Stomach (tissue), 9 donors: ENCODE results near the gene HBA2. TPM values are rescaled to one million over a fixed set of nuclear protein-coding genes. Genes with fewer than 3 reads are reported as not detected.

Experiments
- DNase-seq, 2 donors: peaks; one replicate each; pipeline versions ENCODE4 v3.0.0 to v3.0.0-alpha.2; 2013 to 2019
- H3K27ac ChIP-seq, 5 donors: fragments of 200-600 bp in 4 of 5; sonication (generic) in 4 of 5; one replicate each; pipeline ENCODE4 v1.5.1; 2013 to 2019; ENCODE audit warnings: mild to moderate bottlenecking in 1 of 5, moderate library complexity in 1 of 5
- H3K27me3 ChIP-seq, 3 donors: fragments of 200-600 bp; sonication (generic); one replicate each; pipeline ENCODE4 v1.5.1; 2017 to 2019; ENCODE audit warnings: mixed run types in 1 of 3
- H3K36me3 ChIP-seq, 4 donors: fragments of 200-600 bp; sonication (generic); 1 replicate in 3 of 4; 2 replicates in 1 of 4; pipeline ENCODE4 v1.5.1; 2016 to 2019
- H3K4me1 ChIP-seq, 4 donors: fragments of 200-600 bp; sonication (generic); one replicate each; pipeline ENCODE4 v1.5.1; 2016 to 2019
- H3K4me3 ChIP-seq, 4 donors: fragments of 200-600 bp; sonication (generic) in 3 of 4; one replicate each; pipeline ENCODE4 v1.5.1; 2016 to 2019; ENCODE audit warnings: mild to moderate bottlenecking in 1 of 4
- H3K9me3 ChIP-seq, 4 donors: fragments of 200-600 bp; sonication (generic); one replicate each; pipeline ENCODE4 v1.5.1; 2016 to 2019
- CTCF ChIP-seq, 7 experiments: fragments of 450-650 bp in 4 of 7; fragments of 200-600 bp in 3 of 7; sonication (generic) in 3 of 7; IDR thresholded peaks; one replicate each; pipeline ENCODE4 v1.5.1; 2016 to 2019; ENCODE audit warnings: antibody characterized with exemption in 7 of 7, control low read depth in 2 of 7, mild to moderate bottlenecking in 1 of 7
- EP300 ChIP-seq: sonication (generic); formaldehyde crosslinking; IDR thresholded peaks from one replicate; pipeline ENCODE4 v1.6.1; 2017; ENCODE audit warnings: antibody characterized with exemption
- POLR2A ChIP-seq, 4 donors: fragments of 450-650 bp; IDR thresholded peaks; one replicate each; pipeline ENCODE4 v1.6.1; 2016; ENCODE audit warnings: antibody characterized with exemption in 4 of 4, control low read depth in 2 of 4, mild to moderate bottlenecking in 1 of 4, moderate library complexity in 1 of 4
- POLR2AphosphoS5 ChIP-seq, 3 donors: sonication (generic); formaldehyde crosslinking; IDR thresholded peaks; one replicate each; pipeline ENCODE4 v1.6.1; 2016; ENCODE audit warnings: antibody characterized with exemption in 3 of 3
- WGBS, 5 donors: extraction: QIAGEN DNeasy Blood & Tissue Kit in 3 of 5; methylation state at CpG; one replicate each; pipeline versions ENCODE4 v1.1.5 to v1.1.7; 2013 to 2018; 5-methylcytosine and 5-hydroxymethylcytosine counted together
- intact Hi-C: fragments of 100-400 bp; cut with DNase I; formaldehyde crosslinking; loops from one replicate; pipeline ENCODE4 v1.15.1; 2023; ENCODE audit warnings: low total_unique reads
- polyA plus RNA-seq, 3 donors: library from polyadenylated mRNA; stranded (reverse); fragments of 200-250 nt; gene quantifications; one replicate each; pipeline ENCODE4 v1.2.3, GENCODE V29; 2013
- total RNA-seq, 5 donors: library from RNA; depleted of rRNA; stranded (reverse); fragments of >200 nt; gene quantifications; one replicate each; pipeline versions ENCODE4 v1.1.0 to v1.2.3, GENCODE V29; 2014 to 2016
- donor health status: healthy with polysubstance abuse.
- donor health status: Bipolar disorder and iron deficiency.
- donor health status: healthy.

The HBA2 gene
- total and polyA plus RNA-seq, 8 donors, result 3.5 to 570 (median 18.5) TPM; not detected in 1

DNA sequence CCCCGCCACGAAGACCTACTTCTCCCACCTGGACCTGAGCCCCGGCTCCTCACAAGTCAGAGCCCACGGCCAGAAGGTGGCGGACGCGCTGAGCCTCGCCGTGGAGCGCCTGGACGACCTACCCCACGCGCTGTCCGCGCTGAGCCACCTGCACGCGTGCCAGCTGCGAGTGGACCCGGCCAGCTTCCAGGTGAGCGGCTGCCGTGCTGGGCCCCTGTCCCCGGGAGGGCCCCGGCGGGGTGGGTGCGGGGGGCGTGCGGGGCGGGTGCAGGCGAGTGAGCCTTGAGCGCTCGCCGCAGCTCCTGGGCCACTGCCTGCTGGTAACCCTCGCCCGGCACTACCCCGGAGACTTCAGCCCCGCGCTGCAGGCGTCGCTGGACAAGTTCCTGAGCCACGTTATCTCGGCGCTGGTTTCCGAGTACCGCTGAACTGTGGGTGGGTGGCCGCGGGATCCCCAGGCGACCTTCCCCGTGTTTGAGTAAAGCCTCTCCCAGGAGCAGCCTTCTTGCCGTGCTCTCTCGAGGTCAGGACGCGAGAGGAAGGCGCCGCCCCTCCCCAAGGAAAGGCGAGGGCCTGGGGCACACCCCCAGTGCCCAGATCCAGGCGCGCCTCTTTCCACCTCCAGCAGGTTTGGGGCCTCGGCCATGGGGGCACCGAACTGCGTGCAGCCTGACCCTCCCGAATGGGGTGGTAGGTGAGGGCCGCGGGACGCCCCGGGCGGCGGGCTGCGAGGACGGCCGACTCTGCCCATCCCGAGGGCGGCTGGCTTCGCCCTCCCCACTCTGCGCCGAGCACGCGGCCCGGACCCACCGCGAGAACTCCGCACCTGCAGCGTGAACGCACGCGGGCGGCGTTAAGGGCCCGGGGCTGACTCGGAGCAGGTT, 8.2 kb downstream of the HBA2 start:
- intact Hi-C loops, result loop anchor here (5.0 kb wide), 1 partner anchor 64 kb away; no protein-coding TSS in a partner anchor
- WGBS, 5 donors, result 1 to 2% (median 1%) methylated on average over 16 to 89 of the region's 89 CpGs
- no peak overlapping the region for H3K27ac ChIP-seq
- no peaks in the 10 kb centered on the region for H3K9me3 ChIP-seq
- H3K27me3 ChIP-seq, result peaks cover 23 to 51% (median 48%) of the 10 kb centered on the region in 3 donors
- peak overlapping the region; percentile 18 to 49 (median 28) for H3K4me3 ChIP-seq
- TF ChIP-seq EP300 (no peak), CTCF (IDR thresholded peaks at IDR 0.05) (no peak), POLR2A (IDR thresholded peaks at IDR 0.05) (no peak), POLR2AphosphoS5 (IDR thresholded peaks at IDR 0.05) (no peak)
- H3K4me1 ChIP-seq, result peaks cover 18 to 38% (median 27%) of the 10 kb centered on the region in 4 donors
- peak; percentile 55 to 84 for DNase-seq
- peaks cover 0 to 8% (median 0%) of the 10 kb centered on the region in 4 donors for H3K36me3 ChIP-seq

DNA sequence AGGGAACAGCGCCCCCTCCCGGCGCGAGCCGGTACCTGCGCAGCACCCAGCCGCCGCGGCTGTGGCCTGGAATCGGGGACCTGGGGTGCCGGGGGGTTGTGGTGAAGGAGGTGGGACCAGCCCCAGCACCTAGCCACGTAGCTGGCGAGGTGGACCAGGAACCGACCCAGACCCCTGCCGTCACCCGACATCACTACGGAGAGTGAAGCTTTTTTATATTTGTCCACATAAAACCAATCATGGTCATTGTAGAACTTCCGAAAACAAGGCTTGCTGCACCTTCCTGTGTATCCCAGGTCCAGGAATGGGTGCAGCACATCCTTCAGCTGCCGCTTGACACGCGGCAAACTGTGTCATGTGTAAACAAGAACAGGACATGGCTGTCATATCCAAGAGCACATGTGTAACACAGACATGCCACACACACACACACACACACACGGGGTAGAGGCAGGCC, 8.9 kb downstream of the HBA2 start:
- Histone ChIP-seq H3K27ac (no peak overlapping the region), H3K36me3 (peaks cover 0 to 8% (median 0%) of the 10 kb centered on the region in 4 donors), H3K27me3 (peaks cover 23 to 49% (median 45%) of the 10 kb centered on the region in 3 donors), H3K9me3 (no peaks in the 10 kb centered on the region), H3K4me1 (peaks cover 18 to 36% (median 26%) of the 10 kb centered on the region in 4 donors), H3K4me3 (peak overlapping the region in 3 of 4 donors; percentile 18 to 49 (median 31))
- DNase-seq, result peak in 1 of 2 donors; percentile 91
- WGBS, 5 donors, result 6 to 28% (median 6%) methylated on average over 9 to 22 of the region's 22 CpGs
- intact Hi-C loops, result loop anchor here (5.0 kb wide), 1 partner anchor 64 kb away; no protein-coding TSS in a partner anchor
- no peak for TF ChIP-seq POLR2A (IDR thresholded peaks at IDR 0.05)
- peak in 5 of 7 experiments; percentile 84 to 98 (median 90) for TF ChIP-seq CTCF (IDR thresholded peaks at IDR 0.05)
- peak in 1 of 3 donors; percentile 62 for TF ChIP-seq POLR2AphosphoS5 (IDR thresholded peaks at IDR 0.05)
- TF ChIP-seq EP300, result no peak

DNA sequence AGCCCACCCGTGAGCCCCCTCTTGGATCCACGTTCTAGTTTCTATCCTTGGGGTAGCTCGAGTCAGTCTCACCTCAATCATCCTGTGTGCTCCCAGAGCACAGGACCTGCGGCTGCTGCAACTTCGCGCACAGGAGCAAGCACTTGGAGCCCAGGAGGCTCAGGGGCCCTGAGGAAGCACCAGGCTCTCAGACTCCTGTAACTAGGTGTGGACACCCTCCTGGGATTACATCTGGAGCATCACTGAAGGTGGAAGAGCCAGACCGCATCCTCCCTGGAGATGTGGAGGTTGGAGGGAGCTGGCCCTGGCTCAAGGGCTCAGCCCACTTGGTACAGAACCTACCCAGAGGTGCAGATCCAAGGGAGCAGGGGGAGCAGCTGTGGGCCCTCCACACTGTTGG, 10.3 kb downstream of the HBA2 start:
- peaks cover 18 to 25% (median 21%) of the 10 kb centered on the region in 4 donors for H3K4me1 ChIP-seq
- TF ChIP-seq EP300 (no peak), POLR2A (IDR thresholded peaks at IDR 0.05) (no peak), POLR2AphosphoS5 (IDR thresholded peaks at IDR 0.05) (no peak), CTCF (IDR thresholded peaks at IDR 0.05) (no peak)
- peaks cover 9 to 17% (median 10%) of the 10 kb centered on the region in 4 donors for H3K36me3 ChIP-seq
- WGBS, 5 donors, result 76 to 80% (median 77%) methylated on average over 7 of the region's 7 CpGs
- DNase-seq, result no peak
- H3K9me3 ChIP-seq, result no peaks in the 10 kb centered on the region
- H3K4me3 ChIP-seq, result no peak overlapping the region
- intact Hi-C loops, result loop anchor here (5.0 kb wide), 1 partner anchor 66 kb away; no protein-coding TSS in a partner anchor
- no peak overlapping the region for H3K27ac ChIP-seq
- peaks cover 20 to 37% (median 34%) of the 10 kb centered on the region in 3 donors for H3K27me3 ChIP-seq

- WGBS, 5 donors, result 88 to 92% (median 89%) methylated on average over 11 to 13 of the region's 13 CpGs
- TF ChIP-seq CTCF (IDR thresholded peaks at IDR 0.05) (no peak), POLR2A (IDR thresholded peaks at IDR 0.05) (no peak), EP300 (no peak)
- peaks cover 29 to 39% (median 32%) of the 10 kb centered on the region in 4 donors for H3K36me3 ChIP-seq
- H3K27ac ChIP-seq, result no peak overlapping the region
- peaks cover 14 to 18% (median 16%) of the 10 kb centered on the region in 4 donors for H3K4me1 ChIP-seq
- peaks cover 1 to 15% (median 12%) of the 10 kb centered on the region in 3 donors for H3K27me3 ChIP-seq
- no peak overlapping the region for H3K4me3 ChIP-seq
- intact Hi-C loops, result no loop called here
- no peaks in the 10 kb centered on the region for H3K9me3 ChIP-seq
- DNase-seq, result no peak
These were observed 12.5 kb downstream of the HBA2 start for GRCh38 chr16:185213-185612.
